Retinal pigment epithelial cell (primary cell): ENCODE data around the gene SLC47A2.

Experiments
- DNase-seq: peaks from one replicate; pipeline ENCODE4 v3.0.0-alpha.2; 2010; ENCODE audit warnings: low read depth
- H3K4me3 ChIP-seq: 2 replicates; pipeline ENCODE4 v1.5.1; 2011; ENCODE audit warnings: mild to moderate bottlenecking, low read length, control low read depth, moderate library complexity
- TF ChIP-seq, protein P1 (sequence below): conservative IDR thresholded peaks from 2 replicates; pipeline ENCODE4 v1.5.1; 2011; ENCODE audit warnings: low read depth, low read length, control low read depth, inconsistent platforms

SLC47A2 gene

DNA sequence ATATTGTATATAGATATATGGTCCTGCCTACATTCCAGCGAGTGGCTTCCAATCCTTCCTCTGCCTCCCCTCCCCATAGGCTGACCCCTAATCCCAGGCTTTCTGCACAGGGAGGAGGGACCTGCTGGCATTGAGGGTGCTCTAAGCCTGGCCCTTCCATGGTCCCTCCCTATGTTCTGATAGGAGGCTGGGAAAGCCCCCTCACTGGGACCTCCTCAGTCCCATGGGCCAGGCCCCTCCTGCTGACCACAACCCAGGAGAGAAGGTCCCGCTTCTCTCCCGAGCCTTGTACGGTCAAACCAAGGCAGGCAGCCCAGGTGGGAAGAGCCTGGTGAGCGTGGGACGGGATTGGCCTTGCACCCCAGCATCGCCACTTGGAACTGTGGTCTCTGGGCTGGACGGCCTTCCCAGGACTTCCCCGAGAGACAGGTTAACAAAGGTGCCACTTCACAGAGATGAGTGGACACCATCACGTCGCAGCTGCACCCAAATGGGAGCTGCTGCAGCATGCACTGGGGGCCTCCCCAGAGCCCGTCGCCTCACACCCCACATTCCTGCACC lies 30.9 kb upstream of the SLC47A2 start:
- TF ChIP-seq, protein P1, sequence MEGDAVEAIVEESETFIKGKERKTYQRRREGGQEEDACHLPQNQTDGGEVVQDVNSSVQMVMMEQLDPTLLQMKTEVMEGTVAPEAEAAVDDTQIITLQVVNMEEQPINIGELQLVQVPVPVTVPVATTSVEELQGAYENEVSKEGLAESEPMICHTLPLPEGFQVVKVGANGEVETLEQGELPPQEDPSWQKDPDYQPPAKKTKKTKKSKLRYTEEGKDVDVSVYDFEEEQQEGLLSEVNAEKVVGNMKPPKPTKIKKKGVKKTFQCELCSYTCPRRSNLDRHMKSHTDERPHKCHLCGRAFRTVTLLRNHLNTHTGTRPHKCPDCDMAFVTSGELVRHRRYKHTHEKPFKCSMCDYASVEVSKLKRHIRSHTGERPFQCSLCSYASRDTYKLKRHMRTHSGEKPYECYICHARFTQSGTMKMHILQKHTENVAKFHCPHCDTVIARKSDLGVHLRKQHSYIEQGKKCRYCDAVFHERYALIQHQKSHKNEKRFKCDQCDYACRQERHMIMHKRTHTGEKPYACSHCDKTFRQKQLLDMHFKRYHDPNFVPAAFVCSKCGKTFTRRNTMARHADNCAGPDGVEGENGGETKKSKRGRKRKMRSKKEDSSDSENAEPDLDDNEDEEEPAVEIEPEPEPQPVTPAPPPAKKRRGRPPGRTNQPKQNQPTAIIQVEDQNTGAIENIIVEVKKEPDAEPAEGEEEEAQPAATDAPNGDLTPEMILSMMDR = no peak
- H3K4me3 ChIP-seq = no peak overlapping the region

DNA sequence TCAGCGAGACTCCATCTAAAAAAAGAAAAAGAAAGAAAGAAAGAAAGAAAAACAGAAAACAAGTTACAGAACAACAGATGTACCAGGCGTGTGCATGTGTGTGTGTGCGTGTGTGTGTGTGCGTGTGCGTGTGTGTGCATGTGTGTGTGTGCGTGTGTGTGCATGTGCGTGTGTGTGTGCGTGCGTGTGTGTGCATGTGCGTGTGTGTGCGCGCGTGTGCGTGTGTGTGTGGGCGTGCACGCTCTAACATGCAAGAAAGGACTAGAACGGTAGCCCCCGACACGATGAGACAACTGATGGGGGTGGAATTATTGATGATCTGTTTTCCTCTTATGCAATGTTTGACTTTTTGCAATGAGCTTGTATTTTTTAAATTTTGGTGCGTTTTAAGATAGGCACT lies 30.1 kb upstream of the SLC47A2 start:
- H3K4me3 ChIP-seq = no peak overlapping the region
- DNase-seq = no peak
- TF ChIP-seq, protein P1 = no peak

More for the DNA sequence above, 30.9 kb upstream of the SLC47A2 start:
- no peak for DNase-seq

DNA sequence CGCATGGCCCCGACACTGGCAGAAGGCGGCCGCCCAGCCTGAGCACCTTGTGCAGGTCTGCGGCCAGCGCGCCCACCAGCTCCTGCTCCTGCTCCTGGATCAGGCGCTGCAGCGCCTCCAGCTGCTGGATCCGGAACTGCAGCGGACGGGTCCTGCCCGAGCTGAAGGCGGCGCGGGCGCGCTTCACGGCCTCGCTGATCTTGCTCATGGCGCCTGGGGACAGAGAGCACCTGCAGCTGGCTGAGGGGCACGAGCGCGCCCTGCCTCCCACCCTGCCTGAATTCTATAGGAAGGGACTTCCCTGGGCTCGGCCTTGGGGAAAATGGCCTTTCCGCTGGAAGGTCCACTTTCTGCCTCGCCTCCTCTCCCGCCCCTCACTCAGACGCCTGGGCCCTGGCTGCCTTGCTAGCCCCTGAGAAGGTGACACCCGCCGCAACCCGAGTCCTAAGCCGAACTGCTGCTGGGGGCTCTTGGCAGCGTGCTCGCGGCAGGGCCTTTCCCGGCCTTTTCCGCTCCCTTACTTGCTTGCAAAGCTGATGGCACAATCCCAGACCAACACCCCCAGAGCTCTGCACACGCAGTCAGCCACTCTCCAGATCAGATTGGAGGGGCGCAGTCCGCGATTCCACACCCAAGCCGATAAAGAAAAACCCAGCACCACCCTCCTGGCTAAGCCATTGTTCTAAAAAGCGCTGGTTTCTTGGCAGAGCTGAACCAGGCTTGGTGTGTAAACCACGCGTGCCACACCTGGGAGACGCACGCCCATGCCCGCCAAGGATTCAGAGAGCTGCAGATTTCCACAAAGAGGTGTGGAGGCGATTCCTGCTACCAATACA lies 28.8 kb upstream of the SLC47A2 start:
- TF ChIP-seq, protein P1 = peak; percentile 90
- DNase-seq = no peak
- peak overlapping the region; percentile 49 for H3K4me3 ChIP-seq

DNA sequence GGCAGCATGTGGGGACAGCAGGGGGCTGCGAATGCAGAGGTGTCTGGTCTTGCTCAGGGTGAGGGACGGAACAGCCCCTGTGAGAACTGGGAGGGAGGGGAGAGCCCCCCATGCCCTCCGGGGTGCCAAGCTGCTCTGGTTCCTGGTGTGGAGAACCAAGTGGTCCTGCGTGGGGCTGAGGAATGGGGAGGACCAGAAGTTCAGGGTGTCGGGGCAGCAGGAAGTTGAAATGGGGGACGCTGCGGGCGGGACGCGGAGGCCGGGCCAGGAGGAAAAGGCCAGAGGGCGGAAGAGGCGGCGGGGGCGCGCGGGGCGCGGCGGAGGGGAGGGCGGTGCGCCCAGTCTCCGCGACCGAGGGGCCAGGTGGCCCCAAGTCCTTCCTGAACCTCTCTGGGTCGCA lies 28.1 kb upstream of the SLC47A2 start:
- DNase-seq = no peak
- peak overlapping the region; percentile 49 for H3K4me3 ChIP-seq
- TF ChIP-seq, protein P1 = no peak

DNA sequence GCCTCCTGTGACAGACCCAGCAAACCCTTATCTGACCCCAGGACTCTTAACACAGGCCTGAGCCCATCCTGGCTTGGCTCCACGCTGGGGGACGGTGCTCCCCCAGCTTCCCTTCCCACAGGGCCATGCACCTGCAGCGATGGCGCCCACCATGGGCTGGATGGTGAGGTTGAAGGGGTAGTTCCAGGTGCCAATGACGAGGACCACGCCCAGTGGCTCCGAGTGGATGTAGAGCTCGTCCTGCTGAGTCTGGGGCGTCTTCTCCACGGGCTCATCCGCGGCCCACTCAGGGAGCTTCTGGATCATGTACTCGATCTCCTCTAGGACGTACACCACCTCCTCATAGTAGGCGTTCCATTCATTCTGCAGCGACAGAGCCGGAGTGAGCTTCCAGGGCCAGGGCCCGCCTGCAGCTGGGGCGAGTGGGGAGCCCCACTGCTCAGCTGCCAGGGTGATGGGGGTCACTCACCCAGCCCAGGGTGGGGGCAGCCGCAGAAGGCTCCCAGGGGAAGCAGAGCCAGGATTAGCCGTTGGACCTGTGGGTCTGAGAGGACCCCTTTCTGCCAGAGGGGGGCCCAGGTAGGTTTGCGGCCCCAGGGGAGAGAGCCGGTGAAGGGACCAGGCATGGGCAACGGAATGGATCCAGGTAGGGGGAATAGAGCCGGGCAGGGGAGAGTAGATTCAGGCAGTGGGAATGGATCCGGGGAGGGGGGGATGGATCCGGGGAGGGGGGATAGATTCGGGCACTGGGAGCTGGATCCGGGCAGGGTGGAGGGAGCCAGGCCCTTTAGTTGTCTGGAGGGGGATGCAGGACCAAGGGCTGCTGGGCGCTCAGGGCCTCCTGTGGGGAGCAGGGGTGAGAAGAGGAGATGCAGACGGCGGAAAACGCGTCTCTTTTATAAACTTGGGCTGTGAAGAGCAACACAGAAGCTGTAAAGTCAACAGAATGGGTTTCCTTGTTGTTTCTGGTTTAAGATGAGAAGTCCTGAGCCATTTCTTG lies 27.0 kb upstream of the SLC47A2 start:
- TF ChIP-seq, protein P1 = no peak
- no peak for DNase-seq

DNA sequence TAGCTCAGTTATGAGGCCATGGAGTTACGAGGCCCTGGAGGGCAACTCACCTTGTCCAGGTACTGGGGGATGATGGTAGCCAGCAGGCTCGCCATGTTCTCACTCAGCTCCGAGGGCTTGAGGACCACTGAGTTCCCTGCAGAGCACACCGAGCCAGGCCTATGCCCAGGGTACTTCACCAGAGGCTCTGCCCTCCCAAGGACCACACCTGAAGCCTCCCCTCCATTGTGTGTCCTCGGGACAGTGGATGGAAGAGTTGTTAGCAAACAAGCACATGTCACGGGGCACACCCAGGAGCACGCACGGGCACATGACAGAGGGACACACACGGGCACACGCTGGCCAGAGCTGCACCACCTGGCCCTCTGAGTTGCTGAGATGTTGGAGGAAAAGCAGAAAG lies 26.1 kb upstream of the SLC47A2 start:
- no peak for DNase-seq
- no peak overlapping the region for H3K4me3 ChIP-seq
- TF ChIP-seq, protein P1 = no peak

More for the DNA sequence above, 27.0 kb upstream of the SLC47A2 start:
- no peak overlapping the region for H3K4me3 ChIP-seq
